GM21528 (cell line): ENCODE data around the gene CACNA1B.

Experiments used
- ATAC-seq: cut with Tn5 transposase; IDR thresholded peaks from one replicate; pipeline ENCODE4 v1.9.1; 2021; ENCODE audit warnings: mild to moderate bottlenecking, moderate library complexity; ENCODE audit not compliant: unreplicated experiment, low FRiP score

CACNA1B gene

GRCh38 chr9:138049779-138050471 lies 172.3 kb downstream of the CACNA1B start:
- no peak for ATAC-seq

GRCh38 chr9:138050472-138051330 lies 173.1 kb downstream of the CACNA1B start:
- ATAC-seq, result no peak

GRCh38 chr9:138051586-138052321 lies 174.2 kb downstream of the CACNA1B start:
- ATAC-seq, result no peak

GRCh38 chr9:138052322-138052615 lies 174.7 kb downstream of the CACNA1B start:
- ATAC-seq, result no peak

- ATAC-seq, result no peak
Measured at GRCh38 chr9:138052635-138053320, 175.2 kb downstream of the CACNA1B start.

- ATAC-seq, result no peak
Measured at GRCh38 chr9:138053321-138053868, 175.8 kb downstream of the CACNA1B start.

GRCh38 chr9:138053996-138054752 lies 176.6 kb downstream of the CACNA1B start:
- ATAC-seq, result no peak

- ATAC-seq, result no peak
Measured at GRCh38 chr9:138057726-138058125, 180.1 kb downstream of the CACNA1B start.

GRCh38 chr9:138058181-138058580 lies 180.6 kb downstream of the CACNA1B start:
- ATAC-seq, result no peak

- no peak for ATAC-seq
Measured at GRCh38 chr9:138059196-138059595, 181.6 kb downstream of the CACNA1B start.

- no peak for ATAC-seq
Measured at GRCh38 chr9:138060365-138060764, 182.8 kb downstream of the CACNA1B start.

- ATAC-seq, result no peak
Measured at GRCh38 chr9:138060881-138061280, 183.3 kb downstream of the CACNA1B start.

GRCh38 chr9:138061631-138062030 lies 184.0 kb downstream of the CACNA1B start:
- ATAC-seq, result no peak

- no peak for ATAC-seq
Measured at GRCh38 chr9:138062196-138062595, 184.6 kb downstream of the CACNA1B start.

- ATAC-seq, result no peak
Measured at GRCh38 chr9:138063033-138063432, 185.5 kb downstream of the CACNA1B start.

GRCh38 chr9:138063785-138064184 lies 186.2 kb downstream of the CACNA1B start:
- no peak for ATAC-seq

- ATAC-seq, result no peak
Measured at GRCh38 chr9:138064547-138064946, 187.0 kb downstream of the CACNA1B start.

- no peak for ATAC-seq
Measured at GRCh38 chr9:138065287-138065686, 187.7 kb downstream of the CACNA1B start.

GRCh38 chr9:138066049-138066448 lies 188.5 kb downstream of the CACNA1B start:
- no peak for ATAC-seq
